Erythroblast (primary cell): ENCODE results near the gene HERC4.

Experiments
- GATA1 ChIP-seq: IDR thresholded peaks from 2 replicates; pipeline ENCODE4 v1.6.1; 2011; ENCODE audit warnings: low read depth, mild to moderate bottlenecking, control low read depth, low read length, moderate library complexity
- POLR2A ChIP-seq: IDR thresholded peaks from 2 replicates; pipeline ENCODE4 v1.6.1; 2011; ENCODE audit warnings: mild to moderate bottlenecking, low read length

DNA sequence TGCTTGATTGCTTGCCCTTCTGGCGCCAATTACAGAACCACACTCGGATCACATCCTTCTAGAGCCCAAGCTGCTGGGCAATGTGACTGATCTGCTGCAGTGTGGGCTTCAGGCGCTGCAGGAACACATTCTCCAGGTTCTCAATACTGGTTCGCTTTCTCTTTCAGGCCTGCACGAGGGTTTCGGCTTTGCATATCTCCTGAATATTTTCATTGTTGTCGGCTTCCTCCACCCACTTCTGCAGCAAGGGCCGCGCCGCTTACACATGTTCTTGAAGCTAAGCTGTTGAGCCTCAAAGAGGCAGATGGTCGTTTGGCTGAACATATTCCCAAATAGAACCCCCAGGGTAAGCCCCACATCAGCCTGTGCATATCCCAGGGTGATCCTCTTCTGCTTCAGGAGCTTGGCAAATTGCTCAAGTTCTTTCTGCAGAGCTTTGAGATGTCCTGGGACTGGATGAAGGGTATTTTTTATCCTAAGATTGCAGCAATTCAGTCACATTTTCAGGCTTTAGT is 64.6 kb downstream of the HERC4 start:
- no peak for TF ChIP-seq POLR2A
- TF ChIP-seq GATA1, result no peak
